HG02642 (cell line): Measurements from ENCODE around the gene CENPP.

ENCODE experiments used
- ATAC-seq: cut with Tn5 transposase; IDR thresholded peaks from one replicate; pipeline ENCODE4 v1.9.1; 2021; ENCODE audit warnings: mild to moderate bottlenecking; ENCODE audit not compliant: unreplicated experiment, poor library complexity

The CENPP gene

DNA sequence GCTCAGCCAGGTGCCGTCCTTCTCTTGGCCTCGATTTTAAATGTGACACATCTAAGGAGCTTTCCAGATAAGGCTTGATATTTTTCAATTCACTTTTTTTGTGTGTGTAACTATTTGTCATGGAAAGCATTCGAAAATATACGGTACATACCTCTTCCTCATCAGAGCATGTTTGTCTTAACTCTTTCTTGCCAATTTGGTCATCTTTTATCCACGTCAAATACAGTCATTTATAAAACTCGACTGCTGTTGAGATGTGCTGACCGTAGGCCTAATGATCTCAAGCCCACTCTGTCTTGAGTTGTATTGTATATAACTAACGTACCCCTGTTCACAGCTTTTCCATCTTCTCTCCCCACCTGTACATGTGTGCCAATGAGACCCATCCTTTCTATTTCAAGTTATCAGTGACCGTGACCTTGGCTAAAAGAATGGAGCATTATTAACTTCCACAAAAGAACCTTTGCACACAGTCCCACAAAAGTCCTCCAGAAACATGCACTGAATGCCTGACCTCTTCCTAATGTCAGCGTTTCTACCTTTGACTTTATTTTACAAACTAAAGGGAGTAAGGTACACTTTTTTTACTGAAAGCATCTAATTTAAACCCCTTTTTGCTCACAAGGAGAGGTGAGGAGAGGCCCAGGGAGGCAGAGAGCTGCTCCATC is 282.6 kb downstream of the CENPP start:
- ATAC-seq, result no peak

DNA sequence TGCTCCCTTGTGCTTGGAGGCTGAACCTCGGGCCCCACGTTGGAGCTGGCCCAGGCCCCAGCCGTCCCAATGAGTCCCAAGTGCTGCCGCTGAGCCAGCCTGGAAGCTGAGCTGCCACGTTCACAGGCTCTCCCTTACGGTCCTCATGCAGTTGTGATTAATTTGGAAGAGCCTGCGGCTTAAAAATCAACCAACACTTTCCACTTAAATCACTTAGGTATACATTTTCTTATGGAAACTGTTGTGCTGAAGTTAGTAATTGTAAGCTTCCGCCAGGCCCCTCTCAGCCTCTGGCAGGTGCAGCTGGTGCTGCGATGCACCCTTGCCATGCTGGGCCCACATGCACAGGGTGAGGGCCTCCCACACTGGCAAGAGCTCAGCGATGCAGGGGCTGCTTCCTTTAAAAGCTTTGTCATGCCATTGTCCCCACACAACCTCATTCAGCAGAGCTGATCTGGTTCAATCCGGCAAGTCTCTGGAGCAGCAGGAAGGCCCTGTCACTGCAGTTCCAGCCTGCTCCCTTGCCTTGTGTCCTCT is 283.2 kb downstream of the CENPP start:
- ATAC-seq, result no peak

DNA sequence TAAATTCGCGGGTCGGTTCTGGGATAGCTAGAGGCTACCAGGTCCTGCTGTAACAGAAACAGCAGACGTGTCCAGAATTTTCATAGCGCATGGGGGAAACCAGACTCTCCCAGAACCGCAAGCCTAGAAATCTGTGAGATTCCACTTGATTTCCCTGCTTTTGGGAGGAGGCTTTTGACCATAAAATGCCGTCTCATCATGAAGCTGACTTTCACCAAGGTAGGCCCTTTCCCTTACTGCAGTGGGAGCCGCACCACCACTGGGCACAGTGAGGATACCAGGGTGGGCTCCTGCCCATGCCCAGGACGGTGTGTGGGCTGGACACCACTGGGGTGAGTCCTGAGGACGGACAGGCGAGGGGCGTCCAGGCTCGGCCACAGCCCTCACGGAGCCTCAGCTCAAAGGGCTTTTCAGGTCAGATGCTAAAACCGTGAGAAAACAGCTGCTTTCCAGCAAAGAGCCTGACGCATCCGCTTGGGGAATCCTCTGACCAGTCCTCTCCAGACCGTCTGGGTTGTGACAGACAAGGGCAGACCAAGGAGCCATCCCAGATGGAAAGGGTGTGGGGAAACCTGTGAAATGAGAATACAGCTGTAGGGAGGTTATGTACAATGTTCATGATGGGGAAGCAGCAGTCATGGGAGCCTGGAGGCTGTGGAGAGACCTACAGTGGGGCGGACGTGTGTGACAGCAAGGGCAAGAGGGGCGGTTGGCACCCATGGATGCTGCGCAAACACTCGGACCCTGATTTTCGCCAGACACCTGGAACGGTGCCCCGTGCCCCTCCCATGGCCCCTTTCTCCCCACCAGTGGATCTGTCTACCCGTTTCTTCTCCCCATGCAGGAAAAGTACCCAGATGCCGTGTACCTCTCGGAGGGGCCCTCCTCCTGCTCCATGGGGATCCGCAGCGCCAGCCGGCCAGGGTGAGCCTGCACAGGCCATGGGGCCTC is 285.0 kb downstream of the CENPP start:
- no peak for ATAC-seq

DNA sequence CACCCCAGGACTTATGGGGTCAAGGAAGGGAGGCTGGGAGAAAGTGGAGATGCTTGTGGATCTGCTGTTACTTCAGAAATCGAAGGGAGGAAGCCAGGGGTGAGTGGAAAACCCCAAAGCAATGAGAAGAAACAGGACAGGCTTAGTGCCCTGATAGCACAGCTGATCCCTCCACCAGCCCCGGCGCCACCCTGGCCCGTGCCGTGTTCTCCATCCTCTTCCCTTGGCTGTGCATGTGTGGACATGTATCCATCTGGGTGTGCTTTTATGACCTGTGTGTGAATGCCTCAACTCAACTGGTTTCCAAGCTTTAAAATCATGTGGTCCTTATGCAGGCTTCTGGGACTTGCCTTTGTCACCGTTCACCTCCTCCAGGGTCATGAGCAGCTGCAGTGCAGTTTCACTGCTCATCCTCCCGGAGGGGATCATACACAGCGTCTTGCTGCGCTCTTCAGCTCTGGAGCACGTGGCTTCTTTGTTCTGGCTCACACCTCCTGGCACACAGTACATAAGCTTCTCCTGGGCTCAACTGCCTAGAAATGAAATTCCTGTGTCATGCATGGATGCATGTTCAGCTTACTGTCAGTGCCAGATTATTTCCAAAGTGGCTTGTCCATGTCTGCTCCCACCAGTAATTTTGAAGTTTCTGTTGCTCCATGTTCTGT is 286.0 kb downstream of the CENPP start:
- ATAC-seq, result no peak

GRCh38 chr9:92612292-92612691 is 286.5 kb downstream of the CENPP start:
- ATAC-seq, result no peak

DNA sequence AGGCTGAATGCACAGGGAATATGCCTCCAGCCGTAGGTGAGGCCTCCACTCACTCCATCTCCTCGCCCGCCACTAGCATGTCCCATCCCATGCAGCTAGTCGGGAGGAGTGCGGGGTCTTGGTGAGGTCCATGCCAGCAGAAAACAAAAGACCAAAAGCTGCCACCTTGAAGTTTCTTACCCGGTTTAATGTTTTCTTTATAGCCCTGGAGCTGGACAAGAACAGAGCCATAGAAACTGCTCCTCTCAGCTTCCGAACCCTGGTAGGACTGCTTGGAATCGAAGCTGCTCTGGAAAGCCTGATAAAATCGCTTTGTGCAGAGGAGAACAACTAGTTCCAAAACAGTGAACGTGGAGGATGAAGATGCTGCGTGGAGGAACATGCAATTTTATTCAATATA is 287.1 kb downstream of the CENPP start:
- ATAC-seq, result no peak

- no peak for ATAC-seq
Measured at GRCh38 chr9:92613268-92614122, 287.7 kb downstream of the CENPP start.

- no peak for ATAC-seq
Measured at GRCh38 chr9:92614123-92614510, 288.4 kb downstream of the CENPP start.

GRCh38 chr9:92614763-92615461 is 289.2 kb downstream of the CENPP start:
- no peak for ATAC-seq

DNA sequence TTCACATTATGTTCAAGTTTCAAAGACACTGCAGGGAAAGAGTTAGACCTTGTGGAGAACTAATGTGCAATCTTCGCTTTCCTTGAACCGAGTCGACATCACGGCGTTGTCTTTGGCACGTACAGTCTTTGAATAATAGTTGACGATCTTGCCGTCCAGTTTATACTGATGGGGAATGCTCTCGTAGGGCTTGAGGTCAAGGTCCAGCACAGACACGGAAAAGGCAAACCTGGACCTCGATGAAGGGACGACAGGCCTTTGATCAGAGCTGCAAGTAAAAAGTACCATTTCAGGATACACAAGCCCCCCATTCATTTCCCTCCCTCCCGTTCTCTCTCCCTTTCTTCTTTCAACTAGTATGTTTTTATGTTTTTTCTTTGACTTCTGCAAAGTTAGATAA is 290.0 kb downstream of the CENPP start:
- ATAC-seq, result no peak

DNA sequence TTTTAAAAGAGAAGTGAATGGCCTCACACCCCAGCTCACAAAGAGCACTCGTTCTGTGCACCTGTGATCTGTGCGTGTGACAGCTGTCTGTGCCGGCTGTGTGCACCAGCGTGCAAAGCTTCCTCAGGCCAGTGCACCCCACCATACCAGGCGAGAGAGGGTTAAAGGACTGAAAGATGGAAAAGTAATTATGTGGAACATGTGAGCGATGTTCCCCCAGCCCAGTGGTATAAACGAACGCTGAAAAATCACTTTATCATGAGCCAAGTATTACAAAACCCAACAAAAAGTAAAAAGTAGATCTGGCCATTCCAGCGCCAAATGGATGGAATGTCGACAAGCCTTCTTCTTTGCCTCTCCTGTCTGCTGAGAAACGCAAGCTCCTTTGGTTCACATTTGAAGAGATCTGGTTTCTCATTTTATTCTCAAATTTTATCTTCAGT is 290.5 kb downstream of the CENPP start:
- ATAC-seq, result no peak

- ATAC-seq, result no peak
Measured at GRCh38 chr9:92616655-92617111, 290.9 kb downstream of the CENPP start.

GRCh38 chr9:92617195-92617813 is 291.6 kb downstream of the CENPP start:
- ATAC-seq, result no peak

- no peak for ATAC-seq
Measured at GRCh38 chr9:92617951-92618510, 292.3 kb downstream of the CENPP start.

DNA sequence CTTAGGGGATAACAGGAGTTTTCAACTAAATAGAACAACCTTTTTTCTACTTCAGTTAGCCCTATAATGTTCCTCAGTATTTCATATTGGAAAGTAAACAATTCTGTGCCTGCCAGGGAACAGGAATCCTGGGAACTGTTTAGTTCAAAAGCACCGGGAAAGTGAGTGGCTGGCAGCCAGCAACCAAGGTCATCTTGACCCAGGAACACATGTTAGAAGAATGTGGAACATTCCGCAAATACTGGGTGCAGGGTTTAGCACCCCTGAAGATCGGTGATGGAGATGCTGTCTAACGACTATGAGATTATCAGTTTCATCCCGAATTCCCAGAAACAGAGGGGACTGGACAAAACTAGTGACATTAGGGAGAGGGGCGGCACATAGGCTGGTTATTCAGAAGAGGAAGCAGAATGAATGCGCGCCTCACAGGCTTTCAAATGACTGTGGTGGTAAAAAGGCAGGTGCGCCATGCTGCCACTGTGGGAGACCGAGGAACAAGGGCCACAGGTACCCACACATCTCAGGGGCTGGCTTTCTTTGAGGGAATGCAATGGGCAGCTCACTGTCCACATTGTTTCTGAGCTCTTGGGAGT is 293.0 kb downstream of the CENPP start:
- no peak for ATAC-seq

GRCh38 chr9:92619601-92620300 is 294.0 kb downstream of the CENPP start:
- ATAC-seq, result no peak

- no peak for ATAC-seq
Measured at GRCh38 chr9:92620845-92621244, 295.1 kb downstream of the CENPP start.
